ENCODE data around the gene GLTP.
"Not testable (repeated sequence)": the region's sequence is repeated elsewhere in the genome, so short reads cannot be mapped to it uniquely, and the experiment has no call there.

GLTP gene

DNA sequence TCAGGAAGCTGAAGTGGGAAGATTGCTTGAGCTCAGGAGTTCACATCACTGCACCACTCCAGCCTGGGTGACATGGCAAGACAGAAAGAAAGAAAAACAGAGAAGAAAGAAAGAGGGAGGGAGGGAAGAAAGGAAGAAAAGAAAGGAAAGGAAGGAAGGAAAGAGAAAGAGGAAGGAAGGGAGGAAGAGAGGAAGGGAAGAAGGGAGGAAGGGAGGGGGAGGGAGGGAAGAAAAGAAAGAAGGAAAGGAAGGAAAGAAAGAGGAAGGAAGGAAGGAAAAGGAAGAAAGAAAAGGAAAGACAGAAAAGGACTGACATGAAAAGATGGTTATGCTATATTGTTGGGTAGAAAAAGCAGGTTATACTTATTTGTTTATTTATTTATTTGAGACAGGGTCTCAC is 3.9 kb downstream of the GLTP start:
- no peak for DNase-seq

DNA sequence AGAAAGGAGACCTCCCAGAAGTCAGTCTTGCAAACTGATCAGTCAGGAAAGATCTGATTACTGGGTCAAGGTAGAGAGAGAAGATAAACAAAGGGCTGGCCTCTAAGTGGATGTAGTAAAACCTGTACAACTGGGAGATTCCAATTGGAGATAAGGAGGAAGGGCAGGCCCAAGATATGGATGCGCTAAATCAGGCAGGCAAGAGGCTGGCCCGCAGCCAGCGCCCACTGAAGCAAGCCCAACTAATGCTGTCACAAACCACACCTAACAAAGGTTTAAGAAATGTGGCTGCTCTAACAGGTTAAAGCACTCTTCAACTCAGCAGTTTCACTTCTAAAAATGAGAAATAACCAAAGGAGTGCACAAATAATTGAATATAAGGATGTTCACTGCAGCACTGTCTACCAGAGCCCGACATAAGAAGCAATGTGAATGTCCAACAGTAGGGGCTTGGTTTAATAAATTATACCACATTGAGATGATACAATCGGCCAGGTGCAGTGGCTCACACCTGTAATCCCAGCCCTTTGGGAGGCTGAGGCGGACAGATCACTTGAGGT is 4.7 kb downstream of the GLTP start:
- DNase-seq: no peak

DNA sequence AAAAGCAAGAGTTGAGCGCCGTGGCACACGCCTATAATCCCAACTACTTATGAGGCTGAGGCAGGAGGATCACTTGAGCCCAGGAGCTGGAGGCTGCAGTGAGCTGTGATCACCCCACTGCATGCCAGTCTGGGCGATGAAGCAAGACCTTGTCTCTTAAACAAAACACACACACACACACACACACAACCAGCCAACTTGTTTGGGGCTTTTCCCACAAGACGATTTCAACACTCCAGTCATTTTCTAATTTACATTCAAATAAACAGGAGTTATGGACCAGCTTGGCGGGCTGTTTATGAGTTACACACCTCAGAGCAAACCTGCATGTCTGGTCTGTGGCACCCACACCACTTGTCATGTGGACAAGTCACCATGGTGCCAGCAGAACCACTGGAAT is 6.7 kb downstream of the GLTP start:
- DNase-seq: no peak

DNA sequence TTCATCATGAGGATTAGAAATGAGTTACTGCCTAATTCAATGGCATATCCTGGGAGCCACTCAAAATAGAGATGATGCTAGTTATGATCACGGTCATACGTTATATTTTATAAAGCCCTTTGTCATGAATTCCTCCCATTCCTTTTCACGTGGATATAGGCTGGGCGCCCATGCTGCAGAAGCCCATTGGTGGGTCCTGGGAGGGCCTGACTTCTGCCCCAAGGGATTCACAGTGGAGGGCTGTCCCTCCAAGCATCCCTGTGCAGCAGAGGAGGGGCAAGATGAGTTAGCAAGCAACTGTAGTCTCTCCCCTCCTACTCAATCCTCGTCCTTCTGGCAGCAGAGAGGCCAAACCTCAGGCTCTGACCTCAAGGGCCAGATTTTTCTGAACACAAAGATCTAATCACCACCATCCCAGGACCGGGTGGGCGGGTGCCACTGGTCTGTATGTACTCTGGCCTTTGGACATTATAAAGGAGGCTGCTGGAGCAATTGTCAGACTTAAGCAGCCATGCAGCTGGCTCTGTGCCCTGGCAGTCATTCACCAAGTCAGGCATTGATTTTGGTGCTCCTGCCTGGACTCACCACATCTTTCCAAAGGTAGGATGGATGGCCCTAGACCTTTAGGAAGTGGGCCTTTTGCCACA is 8.6 kb downstream of the GLTP start:
- no peak for DNase-seq

DNA sequence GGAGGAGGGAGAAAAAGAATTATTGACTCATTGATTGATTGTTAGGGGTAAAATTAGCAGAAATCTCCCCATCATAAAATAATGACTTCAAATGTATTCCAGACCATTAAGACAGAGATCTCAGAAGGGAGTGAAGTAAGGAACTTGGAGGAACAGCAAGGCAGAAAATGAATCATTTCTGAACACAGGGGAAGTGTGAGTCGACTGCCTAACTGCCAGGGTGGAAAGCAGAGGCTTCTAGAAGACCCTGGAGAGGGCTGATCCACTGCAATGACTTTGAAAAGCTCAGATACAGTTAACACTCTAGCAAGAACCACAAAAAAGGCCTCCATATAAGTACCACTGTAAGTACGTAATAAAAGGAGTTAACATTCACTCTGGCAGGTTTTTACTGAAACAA is 9.7 kb downstream of the GLTP start:
- DNase-seq: no peak

DNA sequence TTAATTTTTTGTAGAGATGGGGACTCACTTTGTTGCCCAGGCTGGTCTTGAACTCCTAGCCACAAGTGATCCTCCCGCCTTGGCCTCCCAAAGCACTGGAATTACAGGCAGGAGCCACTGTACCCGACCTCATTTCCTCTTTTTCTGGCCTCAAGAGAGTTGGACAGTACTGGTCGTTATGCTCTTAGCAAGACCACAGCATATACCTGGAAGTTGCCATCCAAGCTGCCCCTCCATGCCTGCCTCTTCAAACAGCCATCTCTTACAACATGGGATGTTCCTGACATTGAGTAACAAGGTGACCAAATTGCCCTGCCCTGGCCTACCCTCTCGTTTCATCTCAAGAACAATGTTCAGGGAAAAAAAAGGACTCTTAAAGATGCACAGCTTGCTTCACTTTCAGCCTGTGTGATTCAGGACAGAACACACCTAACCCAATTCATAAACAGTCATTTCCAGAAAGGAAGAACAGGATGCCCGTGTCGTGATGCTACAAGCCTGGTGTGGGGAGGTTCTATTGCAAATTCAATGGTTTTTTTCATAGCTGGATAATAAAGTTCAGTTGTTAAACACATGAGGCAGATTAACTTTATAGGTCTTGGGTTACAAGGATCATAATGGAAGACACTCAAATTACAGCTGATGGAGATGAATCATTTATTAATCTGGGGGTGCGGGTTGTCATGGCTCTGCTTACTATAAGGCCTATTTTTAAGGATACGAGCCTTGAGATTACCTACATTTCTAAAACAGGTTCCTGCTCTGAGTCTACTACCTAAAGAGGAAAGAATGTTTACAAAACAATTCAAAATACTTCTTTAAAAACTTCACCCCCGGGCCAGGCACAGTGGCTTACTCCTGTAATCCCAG is 11.9 kb downstream of the GLTP start:
- no peak for DNase-seq

DNA sequence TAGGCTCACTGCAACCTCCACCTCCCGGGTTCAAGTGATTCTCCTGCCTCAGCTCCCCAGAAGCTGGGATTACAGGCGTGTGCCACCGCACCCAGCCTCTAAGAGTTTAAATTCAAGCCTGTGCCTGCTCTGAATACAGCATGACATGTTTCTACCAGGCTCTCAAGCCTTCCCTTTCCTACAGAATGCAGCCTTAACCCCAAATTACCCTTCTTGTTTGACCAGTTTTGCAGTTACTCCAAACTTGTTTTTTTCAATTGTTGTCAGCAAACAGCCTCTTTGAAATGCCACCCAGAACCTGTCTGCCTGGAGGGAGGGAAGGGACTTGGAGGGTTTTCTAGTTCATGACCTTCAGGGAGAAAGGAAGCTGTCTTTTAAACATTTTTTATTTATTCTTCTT is 15.4 kb downstream of the GLTP start:
- DNase-seq: no peak

DNA sequence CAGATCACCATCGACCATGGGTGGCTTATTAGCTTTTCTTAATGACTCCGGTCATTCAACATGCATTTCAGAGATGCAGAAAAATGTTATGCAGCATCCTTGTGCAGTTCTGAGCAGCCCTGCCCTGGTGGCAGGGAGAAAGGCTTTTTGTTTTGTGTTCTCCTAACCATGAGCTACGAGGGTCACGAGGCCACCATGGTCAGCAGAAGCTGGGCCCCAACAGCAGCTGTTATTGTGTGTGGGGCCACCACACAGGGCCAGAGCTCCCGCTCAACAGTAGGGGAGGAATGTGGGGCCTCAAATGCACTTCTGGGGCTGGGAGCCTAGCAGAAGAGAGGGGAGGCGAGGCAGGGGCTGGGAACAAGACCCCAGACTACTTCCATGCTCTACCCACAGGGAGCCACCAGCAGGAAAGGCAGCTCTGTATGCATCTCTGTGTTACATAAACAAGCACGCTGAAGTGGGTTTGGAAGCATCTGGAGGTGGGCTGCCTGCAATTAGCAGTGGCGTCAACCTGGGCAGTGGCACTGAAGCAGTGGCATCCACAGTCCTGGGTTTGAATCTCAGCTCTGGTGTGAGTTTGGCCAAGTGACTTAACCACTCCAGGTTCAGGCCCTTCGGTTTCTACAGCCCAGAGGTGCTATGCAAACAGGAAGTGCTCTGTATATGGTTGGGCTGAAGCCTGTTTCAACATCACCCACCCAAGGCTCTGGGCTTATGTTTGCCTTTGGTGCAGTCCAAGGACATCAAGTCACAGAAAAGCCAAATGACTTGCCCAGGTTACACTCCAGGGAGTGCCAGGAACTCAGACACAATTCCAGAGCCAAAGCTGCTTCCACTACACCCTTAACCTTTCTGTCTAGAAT is 16.3 kb downstream of the GLTP start:
- no peak for DNase-seq

DNA sequence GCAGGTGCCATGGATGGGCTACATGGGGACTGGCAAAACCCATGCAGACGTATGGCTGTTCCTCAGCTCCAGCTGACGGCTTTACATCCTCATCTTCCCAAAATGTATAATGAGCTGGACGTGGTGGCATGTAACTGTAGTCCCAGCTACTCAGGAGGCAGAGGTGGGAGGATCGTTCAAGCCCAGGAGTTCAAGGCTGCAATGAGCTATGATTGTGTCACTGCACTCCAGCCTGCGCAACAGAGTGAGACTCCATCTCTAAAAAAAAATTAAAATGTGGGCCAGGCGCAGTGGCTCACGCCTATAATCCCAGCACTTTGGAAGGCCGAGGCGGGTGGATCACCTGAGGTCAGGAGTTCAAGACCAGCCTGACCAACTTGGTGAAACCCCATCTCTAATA is 17.9 kb downstream of the GLTP start:
- DNase-seq: not testable (repeated sequence)

DNA sequence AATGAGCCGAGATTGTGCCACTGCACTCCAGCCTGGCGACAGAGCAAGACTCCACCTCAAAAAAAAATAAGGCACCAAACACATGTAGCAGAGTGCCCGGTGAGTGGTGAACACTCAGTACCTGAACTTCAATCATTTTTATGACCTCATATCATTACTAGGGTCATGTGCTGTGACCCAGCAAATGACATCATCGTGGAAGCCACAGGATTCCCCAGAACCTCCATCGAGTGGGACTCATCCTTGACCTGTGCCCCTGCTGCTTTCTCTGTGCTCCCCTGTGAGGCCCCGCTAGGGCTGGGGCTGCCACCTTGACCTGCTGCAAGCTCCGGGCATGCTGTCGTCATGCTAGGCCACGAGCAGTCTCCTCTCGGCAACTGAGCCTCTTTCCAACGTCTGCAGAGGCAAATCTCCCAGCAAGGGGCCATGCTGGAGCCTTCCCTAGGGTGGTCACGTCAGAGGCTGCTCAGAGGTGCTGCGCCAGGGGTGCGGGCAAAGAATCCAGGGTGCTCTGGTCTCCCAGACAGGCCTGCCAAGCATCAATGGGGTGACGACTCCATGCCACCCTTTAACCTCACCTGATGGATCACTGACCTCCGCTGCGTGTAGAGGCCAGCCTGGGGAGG is 18.5 kb downstream of the GLTP start:
- no peak for DNase-seq

DNA sequence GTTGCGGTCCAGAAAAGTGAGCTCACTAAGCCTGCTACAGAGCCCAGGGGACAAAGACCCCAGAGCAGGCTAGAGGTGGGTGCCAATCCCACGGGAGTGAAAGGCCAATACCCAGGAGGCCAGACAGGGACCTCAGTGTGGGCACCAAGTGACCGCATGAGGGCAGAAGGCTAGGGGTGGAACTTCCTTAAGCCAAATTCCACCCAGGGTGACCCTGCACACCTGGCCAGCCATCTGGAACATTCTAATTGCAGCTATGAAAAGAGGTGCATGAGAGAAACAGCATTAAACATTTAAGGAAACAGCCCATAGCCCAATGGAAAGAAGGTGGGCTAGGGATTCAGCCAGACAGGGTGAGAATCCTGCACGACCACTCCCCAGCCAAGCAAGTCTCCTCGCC is 19.4 kb downstream of the GLTP start:
- DNase-seq: no peak

DNA sequence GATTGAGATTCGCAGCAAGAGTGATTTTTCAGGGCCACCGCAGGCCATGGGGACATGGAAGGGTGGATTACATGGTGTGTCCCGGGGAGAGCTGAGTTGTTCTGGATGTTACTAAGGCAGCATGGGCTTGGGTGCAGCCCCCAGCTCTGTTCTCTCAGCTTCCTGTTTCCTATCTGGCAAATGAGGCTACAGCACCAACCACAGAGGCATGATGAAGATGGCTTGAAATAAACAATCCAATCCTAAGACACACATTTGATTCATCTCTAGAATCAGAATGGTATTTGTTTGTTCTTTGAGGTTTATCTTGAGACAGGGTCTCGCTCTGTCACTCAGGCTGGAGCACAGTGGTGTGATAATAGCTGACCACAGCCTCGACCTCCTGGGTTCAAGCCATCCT is 21.6 kb downstream of the GLTP start:
- DNase-seq: no peak

DNA sequence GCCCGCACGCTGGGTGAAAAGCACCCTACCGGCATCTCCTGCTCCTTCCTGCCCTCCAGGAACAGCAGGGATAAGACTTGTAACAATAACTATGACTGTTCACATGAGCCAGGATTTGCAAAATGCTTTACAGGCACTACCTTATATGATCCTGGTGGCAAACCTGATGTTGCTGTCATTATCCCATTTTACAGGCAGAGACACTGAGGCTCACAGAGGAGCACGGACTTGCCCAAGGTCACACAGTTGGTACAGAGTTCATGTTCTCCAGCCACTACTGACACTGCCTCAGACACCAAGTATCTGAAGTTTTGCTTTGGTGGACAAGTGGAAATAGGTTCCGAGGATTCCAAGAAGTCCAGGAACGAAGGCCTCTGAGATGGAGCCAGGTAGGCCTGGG is 22.6 kb downstream of the GLTP start:
- DNase-seq: no peak

DNA sequence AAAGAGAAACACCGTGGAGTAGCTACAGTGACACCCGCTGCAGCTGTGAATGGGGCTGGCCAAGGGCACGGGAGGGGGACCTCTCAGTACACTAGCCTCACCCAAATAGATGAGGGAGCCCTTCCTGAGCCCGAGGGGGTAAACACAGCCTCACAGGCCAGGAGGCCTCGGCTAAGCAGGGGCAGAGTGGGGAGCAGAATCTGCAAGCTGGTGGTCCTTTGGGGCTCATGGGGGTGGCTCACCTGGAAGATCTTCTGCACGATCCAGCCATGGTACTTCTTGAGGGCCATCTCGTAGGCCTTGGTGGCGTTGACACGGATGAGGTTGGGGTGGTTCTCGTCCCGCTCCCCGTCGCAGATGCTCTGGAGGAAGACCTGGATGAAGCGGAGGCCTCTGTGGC is 25.0 kb downstream of the GLTP start:
- DNase-seq: no peak

DNA sequence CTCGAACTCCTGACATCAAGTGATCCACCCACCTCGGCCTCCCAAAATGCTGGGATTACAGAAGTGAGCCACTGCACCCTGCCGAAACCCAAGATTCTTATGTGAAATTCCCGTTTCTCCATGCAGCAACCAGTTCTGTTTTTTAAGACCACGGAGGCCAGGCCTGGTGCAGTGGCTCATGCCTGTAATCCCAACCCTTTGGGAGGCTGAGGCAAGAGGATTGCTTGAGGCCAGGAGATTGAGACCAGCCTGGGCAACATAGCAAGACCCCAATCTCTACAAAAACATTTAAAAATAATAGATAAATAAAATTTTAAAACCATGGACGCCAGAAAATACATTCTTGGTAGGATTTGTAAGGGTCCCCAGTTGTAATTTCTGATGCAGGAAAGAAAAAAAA is 29.8 kb downstream of the GLTP start:
- not testable (repeated sequence) for DNase-seq

DNA sequence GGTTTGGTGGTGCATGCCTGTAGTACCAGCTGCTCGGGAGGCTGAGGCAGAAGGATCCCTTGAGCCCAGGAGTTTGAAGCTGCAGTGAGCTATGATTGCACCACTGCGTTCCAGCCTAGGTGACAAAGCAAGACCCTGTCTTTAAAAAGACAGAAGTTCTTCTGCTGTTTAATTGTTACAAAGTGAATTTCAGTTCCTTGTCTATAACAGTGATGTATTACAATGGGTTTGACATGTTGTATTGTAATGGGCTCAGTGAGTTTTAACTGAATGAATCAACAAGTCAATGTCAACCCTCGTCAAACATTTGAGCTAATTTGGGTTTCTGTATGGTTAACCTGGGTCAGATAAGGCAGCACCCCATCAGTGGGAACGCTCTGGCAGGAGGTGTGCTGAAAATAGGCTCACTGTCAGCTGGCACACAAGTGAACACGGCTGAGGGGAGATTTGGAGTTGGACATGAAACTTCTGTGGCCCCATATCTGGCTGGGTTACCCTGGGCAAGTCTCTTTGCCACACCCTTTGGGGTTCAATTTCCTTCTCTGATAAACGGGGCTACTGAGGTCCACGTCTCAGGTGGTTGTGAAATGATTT is 33.1 kb downstream of the GLTP start:
- no peak for DNase-seq

DNA sequence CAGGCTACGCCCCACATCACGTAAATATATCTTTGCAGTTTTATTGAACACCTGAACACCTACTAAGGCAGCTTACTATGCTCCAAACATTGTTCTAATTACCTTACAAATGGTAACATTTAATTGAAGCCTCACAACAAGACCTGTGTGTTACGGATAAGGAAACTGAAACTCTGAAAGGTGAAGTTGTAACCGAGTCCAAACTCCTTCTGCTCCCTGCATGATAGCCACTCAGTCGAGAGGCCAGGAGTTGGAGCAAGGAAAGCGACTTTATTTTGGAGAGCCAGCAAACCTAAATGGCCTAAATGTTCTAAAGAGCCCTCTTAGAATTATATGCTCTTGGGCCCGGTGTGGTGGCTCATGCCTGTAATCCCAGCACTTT is 34.5 kb downstream of the GLTP start:
- no peak for DNase-seq

DNA sequence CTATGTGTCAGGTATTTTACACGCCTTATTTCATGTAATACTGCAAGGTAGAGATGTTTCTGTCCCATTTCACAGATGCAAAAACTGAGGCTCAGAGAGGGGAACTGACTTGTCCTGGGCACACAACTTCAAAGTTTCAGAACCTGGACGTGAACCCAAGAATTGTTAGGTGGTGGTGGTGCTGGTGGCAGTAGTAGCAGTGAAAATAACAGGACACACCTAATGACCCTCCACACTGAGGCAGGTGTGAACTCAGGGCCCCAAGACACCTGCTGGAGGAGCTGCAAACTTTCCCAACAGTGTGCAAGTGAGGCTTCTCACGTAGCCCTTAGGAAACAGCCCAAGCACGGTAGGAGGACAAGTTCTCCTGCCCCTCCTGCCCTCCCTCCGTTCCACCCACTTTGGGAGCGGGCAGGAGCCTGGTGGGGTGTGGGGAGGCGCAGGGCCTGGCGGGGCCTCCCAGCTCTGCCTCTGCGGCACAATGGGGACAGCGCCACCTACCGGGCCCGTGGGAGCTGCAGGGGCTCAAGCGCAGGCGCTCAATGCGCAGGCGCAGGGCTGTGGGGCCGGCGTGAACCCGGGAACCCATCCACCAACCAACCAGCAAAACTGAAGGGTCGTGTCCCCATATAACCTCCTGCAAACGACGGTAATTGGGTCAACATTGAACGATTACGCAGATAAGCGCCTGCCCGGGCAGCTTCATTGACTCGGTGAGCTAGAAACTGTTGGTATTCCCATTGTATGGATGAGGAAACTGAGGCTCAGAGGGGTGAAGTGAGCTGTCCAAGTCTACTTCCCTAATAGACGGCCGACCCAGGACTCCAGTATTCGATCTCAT is 35.1 kb downstream of the GLTP start:
- peak; percentile 85 for DNase-seq

DNA sequence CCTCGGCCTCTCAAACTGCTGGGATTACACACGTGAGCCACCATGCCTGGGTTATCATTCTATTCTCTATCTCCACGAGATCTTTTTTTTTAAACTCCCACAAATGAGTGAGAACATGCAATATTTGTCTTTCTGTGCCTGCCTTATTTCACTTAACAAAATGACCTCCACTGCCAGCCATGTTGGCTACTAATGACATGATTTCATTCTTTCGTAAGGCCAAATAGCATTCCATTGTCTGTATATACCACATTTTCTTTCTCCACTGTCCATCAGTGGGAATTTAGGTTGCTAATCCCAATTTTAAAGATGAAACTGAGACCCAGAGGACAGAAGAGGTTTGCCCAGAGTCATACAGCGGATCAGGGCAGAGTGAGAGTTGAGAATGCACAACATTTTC is 36.2 kb downstream of the GLTP start:
- no peak for DNase-seq

DNA sequence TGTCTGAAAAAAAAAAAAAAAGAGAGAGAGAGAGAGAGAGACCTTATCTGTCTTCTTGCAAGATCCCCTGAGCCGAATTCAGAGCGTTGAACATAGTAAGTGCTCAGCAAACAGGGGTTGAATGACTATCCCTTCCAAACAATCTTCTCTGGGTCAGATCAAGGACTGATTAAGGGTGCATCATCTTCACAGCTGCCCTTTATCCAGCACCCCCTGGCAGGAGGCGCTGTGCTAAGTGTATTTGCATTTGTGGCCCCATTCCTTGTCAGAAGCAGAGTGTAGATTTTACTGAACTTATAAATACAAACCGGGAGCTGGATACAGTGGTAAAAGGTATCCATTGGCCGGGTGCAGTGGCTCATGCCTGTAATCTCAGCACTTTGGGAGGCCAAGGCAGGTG is 38.3 kb downstream of the GLTP start:
- DNase-seq: no peak

DNA sequence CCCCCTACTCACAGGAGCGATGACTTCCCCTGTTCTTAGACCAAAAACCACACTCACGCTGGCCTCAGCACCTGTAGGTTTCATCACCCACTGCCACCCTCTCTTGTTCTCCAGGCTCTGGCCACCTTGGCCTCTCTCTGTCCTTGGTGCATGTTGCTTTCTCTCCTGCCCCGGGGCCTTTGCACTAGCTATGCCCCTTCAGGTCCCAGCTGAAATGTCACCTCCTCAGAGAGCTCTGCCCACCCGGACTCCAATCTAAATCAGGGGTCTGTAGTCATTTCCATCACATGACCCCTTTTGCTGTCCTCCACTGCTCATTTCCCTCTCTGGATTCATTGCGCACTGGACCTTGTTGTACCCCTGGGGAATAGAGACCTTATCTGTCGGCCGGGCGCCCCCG is 39.0 kb downstream of the GLTP start:
- no peak for DNase-seq

All from effector CD8-positive, alpha-beta T cell (primary cell).